Calu3 (cell line): ENCODE data around the gene WBP2. TPM values are rescaled to one million over a fixed set of nuclear protein-coding genes. Genes with fewer than 3 reads are reported as not detected.

ENCODE experiments used
- BruUV-seq: library from RNA; stranded (reverse); fragments of 400-500 nt; replicated peaks from 2 replicates; lab custom pipeline; 2021; lab: Mats Ljungman, UMichigan
- CTCF ChIA-PET: fragments of 300-600 bp; sonication (Branson Sonifier 250); formaldehyde crosslinking; loops from one replicate; lab custom pipeline; 2022; ENCODE audit warnings: antibody characterized with exemption; lab: Charles Lee
- DNase-seq: peaks from one replicate; pipeline ENCODE4 v3.0.0; 2022
- H3K27ac Mint-ChIP-seq: one replicate; pipeline ENCODE4 v1.8.0; 2022; ENCODE audit warnings: mixed read lengths; ENCODE audit not compliant: unreplicated experiment
- H3K27me3 Mint-ChIP-seq: one replicate; pipeline ENCODE4 v1.8.0; 2022; ENCODE audit warnings: mixed read lengths; ENCODE audit not compliant: unreplicated experiment
- H3K36me3 Mint-ChIP-seq: one replicate; pipeline ENCODE4 v1.8.0; 2022; ENCODE audit warnings: mild to moderate bottlenecking, moderate library complexity, mixed read lengths; ENCODE audit not compliant: insufficient read depth, unreplicated experiment
- H3K4me1 Mint-ChIP-seq: one replicate; pipeline ENCODE4 v1.8.0; 2022; ENCODE audit warnings: mild to moderate bottlenecking, low read depth, mixed read lengths; ENCODE audit not compliant: unreplicated experiment
- H3K4me3 Mint-ChIP-seq: one replicate; pipeline ENCODE4 v1.8.0; 2022; ENCODE audit warnings: mild to moderate bottlenecking, low read depth, moderate library complexity, mixed read lengths; ENCODE audit not compliant: unreplicated experiment
- H3K9me3 Mint-ChIP-seq: one replicate; pipeline ENCODE4 v1.8.0; 2022; ENCODE audit warnings: low read depth, mixed read lengths; ENCODE audit not compliant: unreplicated experiment
- intact Hi-C: fragments of 100-400 bp; cut with micrococcal nuclease; formaldehyde crosslinking; loops from one replicate; pipeline ENCODE4 v1.10.0; 2022; ENCODE audit not compliant: unreplicated experiment
- total RNA-seq: library from RNA; stranded (reverse); gene quantifications from 2 replicates; pipeline ENCODE4 v1.2.3, GENCODE V29; 2022
- TF ChIP-seq, protein P1 (sequence below): fragments of 200-600 bp; IDR thresholded peaks from one replicate; pipeline ENCODE4 v1.8.0; 2022; ENCODE audit warnings: antibody characterized with exemption; ENCODE audit not compliant: unreplicated experiment

Gene WBP2
- total RNA-seq, 1 experiment from 2014 or later, result 126 TPM

DNA sequence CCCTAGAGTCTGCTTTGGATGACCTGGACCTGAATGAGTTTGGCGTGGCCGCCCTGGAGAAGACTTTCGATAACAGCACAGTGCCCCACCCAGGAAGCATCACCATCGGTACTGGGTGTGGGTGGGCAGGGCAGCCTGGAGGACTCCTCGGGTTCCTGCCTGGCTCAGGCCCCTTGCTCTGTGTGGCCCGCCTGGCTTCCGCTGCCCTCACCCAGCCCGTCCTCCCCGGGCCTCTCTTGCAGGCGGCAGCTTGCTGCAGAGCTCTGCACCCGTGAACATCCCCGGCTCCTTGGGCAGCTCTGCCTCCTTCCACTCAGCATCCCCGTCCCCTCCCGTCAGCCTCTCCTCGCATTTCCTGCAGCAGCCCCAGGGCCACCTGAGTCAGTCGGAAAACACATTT, 35.5 kb downstream of the WBP2 start:
- no peak overlapping the region for H3K4me3 Mint-ChIP-seq
- BruUV-seq, result no TSS peak
- DNase-seq, result no peak
- intact Hi-C loops, result no loop called here
- H3K4me1 Mint-ChIP-seq, result peaks cover 6% of the 10 kb centered on the region
- H3K36me3 Mint-ChIP-seq, result peaks cover 56% of the 10 kb centered on the region
- TF ChIP-seq, protein P1, sequence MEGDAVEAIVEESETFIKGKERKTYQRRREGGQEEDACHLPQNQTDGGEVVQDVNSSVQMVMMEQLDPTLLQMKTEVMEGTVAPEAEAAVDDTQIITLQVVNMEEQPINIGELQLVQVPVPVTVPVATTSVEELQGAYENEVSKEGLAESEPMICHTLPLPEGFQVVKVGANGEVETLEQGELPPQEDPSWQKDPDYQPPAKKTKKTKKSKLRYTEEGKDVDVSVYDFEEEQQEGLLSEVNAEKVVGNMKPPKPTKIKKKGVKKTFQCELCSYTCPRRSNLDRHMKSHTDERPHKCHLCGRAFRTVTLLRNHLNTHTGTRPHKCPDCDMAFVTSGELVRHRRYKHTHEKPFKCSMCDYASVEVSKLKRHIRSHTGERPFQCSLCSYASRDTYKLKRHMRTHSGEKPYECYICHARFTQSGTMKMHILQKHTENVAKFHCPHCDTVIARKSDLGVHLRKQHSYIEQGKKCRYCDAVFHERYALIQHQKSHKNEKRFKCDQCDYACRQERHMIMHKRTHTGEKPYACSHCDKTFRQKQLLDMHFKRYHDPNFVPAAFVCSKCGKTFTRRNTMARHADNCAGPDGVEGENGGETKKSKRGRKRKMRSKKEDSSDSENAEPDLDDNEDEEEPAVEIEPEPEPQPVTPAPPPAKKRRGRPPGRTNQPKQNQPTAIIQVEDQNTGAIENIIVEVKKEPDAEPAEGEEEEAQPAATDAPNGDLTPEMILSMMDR, result no peak
- CTCF ChIA-PET, result no interaction called here
- H3K27ac Mint-ChIP-seq, result no peak overlapping the region
- H3K27me3 Mint-ChIP-seq, result no peaks in the 10 kb centered on the region
- no peaks in the 10 kb centered on the region for H3K9me3 Mint-ChIP-seq

DNA sequence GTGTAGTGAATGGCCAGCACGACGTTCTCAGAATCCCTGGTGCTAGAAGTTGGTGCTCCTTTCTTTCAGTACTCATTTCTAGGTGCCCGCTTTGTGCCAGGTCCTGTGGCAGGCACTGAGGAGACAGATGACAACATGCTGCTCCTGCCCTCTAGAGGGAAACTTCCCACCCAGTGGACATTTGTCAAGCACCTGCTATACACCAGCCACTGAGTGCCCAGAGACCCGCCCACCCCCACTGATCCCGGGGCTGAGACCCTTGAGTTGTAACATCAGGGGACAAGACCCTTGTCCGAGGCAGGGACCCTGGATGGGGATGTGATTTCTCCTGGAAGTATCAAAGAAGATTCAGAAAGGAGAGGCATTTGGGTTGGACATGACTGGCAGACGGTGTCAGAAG, 36.0 kb downstream of the WBP2 start:
- DNase-seq, result no peak
- intact Hi-C loops, result no loop called here
- no peak overlapping the region for H3K27ac Mint-ChIP-seq
- CTCF ChIA-PET, result no interaction called here
- H3K27me3 Mint-ChIP-seq, result no peaks in the 10 kb centered on the region
- H3K4me1 Mint-ChIP-seq, result peaks cover 6% of the 10 kb centered on the region
- BruUV-seq, result no TSS peak
- H3K4me3 Mint-ChIP-seq, result no peak overlapping the region
- no peaks in the 10 kb centered on the region for H3K9me3 Mint-ChIP-seq
- H3K36me3 Mint-ChIP-seq, result peaks cover 50% of the 10 kb centered on the region
- TF ChIP-seq, protein P1, result no peak

DNA sequence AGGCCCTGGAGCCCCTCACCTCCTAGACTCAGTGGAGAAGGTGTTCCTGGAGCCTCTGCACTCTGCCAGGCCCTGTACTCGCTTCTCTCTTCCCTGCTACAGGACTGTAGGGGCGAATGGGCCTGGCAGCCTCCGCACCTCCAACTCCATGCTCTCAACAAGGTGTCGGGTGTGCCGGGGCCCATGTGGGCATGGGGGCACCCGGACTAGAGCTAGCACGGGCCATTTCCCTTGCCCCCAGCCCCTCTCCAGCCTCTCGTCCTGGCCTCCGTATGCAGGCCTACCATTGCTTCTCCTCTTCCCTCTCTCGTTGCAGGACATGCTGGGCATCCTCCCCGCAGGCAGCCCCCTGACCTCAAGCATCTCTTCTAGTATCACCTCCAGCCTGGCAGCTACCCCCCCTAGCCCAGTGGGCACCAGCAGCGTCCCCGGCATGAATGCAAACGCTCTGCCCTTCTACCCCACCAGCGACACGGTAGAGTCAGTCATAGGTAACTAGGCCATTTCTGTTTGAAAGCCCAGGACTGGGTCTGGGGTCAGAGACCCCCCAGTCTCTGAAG, 36.7 kb downstream of the WBP2 start:
- no peak overlapping the region for H3K27ac Mint-ChIP-seq
- no peak overlapping the region for H3K4me3 Mint-ChIP-seq
- DNase-seq, result no peak
- no TSS peak for BruUV-seq
- H3K36me3 Mint-ChIP-seq, result peaks cover 45% of the 10 kb centered on the region
- H3K4me1 Mint-ChIP-seq, result peaks cover 6% of the 10 kb centered on the region
- TF ChIP-seq, protein P1, result no peak
- H3K9me3 Mint-ChIP-seq, result no peaks in the 10 kb centered on the region
- CTCF ChIA-PET, result no interaction called here
- H3K27me3 Mint-ChIP-seq, result no peaks in the 10 kb centered on the region
- intact Hi-C loops, result no loop called here

DNA sequence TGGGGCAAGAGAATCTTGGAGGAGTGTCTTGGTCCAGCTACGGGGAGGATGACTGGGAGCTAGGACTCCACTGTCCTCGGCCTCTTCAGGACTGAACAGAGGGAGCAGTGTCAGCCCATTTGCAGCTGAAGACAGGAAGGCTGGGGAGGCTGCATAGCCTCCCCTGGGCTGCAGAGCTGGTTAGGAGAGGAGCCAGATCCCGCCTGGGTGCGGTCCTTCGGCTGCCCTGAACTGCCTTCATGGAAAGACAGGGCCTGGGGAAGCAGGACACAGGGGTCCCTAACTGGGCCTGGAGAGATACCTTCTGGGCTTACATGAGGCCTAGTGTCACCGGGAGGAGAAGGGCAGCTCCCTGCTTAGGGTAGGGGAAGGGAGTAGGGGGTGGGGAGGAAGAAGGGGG, 37.6 kb downstream of the WBP2 start:
- BruUV-seq, result no TSS peak
- Mint-ChIP-seq H3K4me3 (no peak overlapping the region), H3K36me3 (peaks cover 42% of the 10 kb centered on the region), H3K27me3 (no peaks in the 10 kb centered on the region), H3K9me3 (no peaks in the 10 kb centered on the region), H3K4me1 (peaks cover 6% of the 10 kb centered on the region), H3K27ac (no peak overlapping the region)
- TF ChIP-seq, protein P1, result no peak
- intact Hi-C loops, result no loop called here
- CTCF ChIA-PET, result no interaction called here
- no peak for DNase-seq
